B cell (primary cell): ENCODE measurements around the gene LAIR1. TPM values are rescaled to one million over a fixed set of nuclear protein-coding genes. Genes with fewer than 3 reads are reported as not detected.

Experiments
- ATAC-seq: fragments of 200-7000 bp; cut with Tn5 transposase; one replicate; pipeline ENCODE4 v1.10.0; 2021; ENCODE audit warnings: low read depth, mild to moderate bottlenecking, moderate number of reproducible peaks, moderate library complexity
- CTCF ChIA-PET: fragments of 350-600 bp; sonication (Branson Sonifier 250); formaldehyde crosslinking; loops from one replicate; lab custom pipeline; 2021; ENCODE audit warnings: antibody characterized with exemption, inconsistent platforms; lab: Charles Lee
- POLR2A ChIA-PET: fragments of 350-600 bp; sonication (Branson Sonifier 250); formaldehyde crosslinking; loops from one replicate; lab custom pipeline; 2021; ENCODE audit warnings: antibody characterized with exemption; lab: Charles Lee
- DNase-seq: peaks from one replicate; pipeline ENCODE4 v3.0.0; 2013
- H2AFZ ChIP-seq: 2 replicates; pipeline ENCODE4 v1.6.1; 2012; ENCODE audit warnings: mild to moderate bottlenecking, low read depth, low read length; ENCODE audit not compliant: insufficient read depth, poor library complexity, severe bottlenecking
- H3K27ac ChIP-seq, 2 donors: 1 replicate in 1 of 2; 2 replicates in 1 of 2; pipeline ENCODE4 v1.5.1; 2012 to 2013; ENCODE audit warnings: low read length in 2 of 2, mild to moderate bottlenecking in 2 of 2, moderate library complexity in 1 of 2
- H3K27me3 ChIP-seq, 4 experiments: fragments of 200-600 bp in 1 of 4; sonication (generic) in 1 of 4; replicated peaks in 1 of 4; 1 replicate in 2 of 4; 2 replicates in 2 of 4; pipeline versions ENCODE4 v1.6.1 to v1.7.0; 2013 to 2016; ENCODE audit warnings: low read length in 3 of 4, mild to moderate bottlenecking in 2 of 4, mixed read lengths in 1 of 4, moderate library complexity in 1 of 4; ENCODE audit not compliant: insufficient read depth in 4 of 4, control insufficient read depth in 3 of 4; ENCODE audit errors: control extremely low read depth in 1 of 4
- H3K36me3 ChIP-seq, 2 experiments: replicated peaks in 1 of 2; 1 replicate in 1 of 2; 2 replicates in 1 of 2; pipeline versions ENCODE4 v1.6.1 to v1.7.1; 2013; ENCODE audit warnings: low read length in 1 of 2; ENCODE audit not compliant: insufficient read depth in 2 of 2, control insufficient read depth in 1 of 2; ENCODE audit errors: control extremely low read depth in 1 of 2, extremely low read depth in 1 of 2
- H3K4me1 ChIP-seq, 2 donors: fragments of 200-600 bp in 1 of 2; sonication (generic) in 1 of 2; 1 replicate in 1 of 2; 2 replicates in 1 of 2; pipeline versions ENCODE4 v1.5.1 to v1.6.1; 2013 to 2017; ENCODE audit warnings: low read length in 2 of 2; ENCODE audit not compliant: control insufficient read depth in 2 of 2, insufficient read depth in 2 of 2
- H3K4me2 ChIP-seq: replicated peaks from 2 replicates; pipeline ENCODE3; 2012; ENCODE audit warnings: mild to moderate bottlenecking, low read depth, low read length; ENCODE audit not compliant: poor library complexity, severe bottlenecking
- H3K4me3 ChIP-seq, 5 experiments: fragments of 200-600 bp in 1 of 5; sonication (generic) in 1 of 5; 1 replicate in 3 of 5; 2 replicates in 2 of 5; pipeline versions ENCODE4 v1.5.1 to v1.7.0; 2011 to 2016; ENCODE audit warnings: low read length in 4 of 5, mild to moderate bottlenecking in 4 of 5, low read depth in 2 of 5, control low read depth in 1 of 5, moderate library complexity in 1 of 5; ENCODE audit not compliant: insufficient read depth in 1 of 5; ENCODE audit errors: control extremely low read depth in 1 of 5, extremely low read depth in 1 of 5
- H3K79me2 ChIP-seq: fragments of 200-600 bp; sonication (generic); one replicate; pipeline ENCODE4 v1.6.0; 2016; ENCODE audit warnings: low read length; ENCODE audit not compliant: control insufficient read depth, insufficient read depth
- H3K9ac ChIP-seq: fragments of 200-600 bp; sonication (generic); 2 replicates; pipeline ENCODE4 v1.6.1; 2017; ENCODE audit warnings: mild to moderate bottlenecking, low read length, moderate library complexity
- H3K9me3 ChIP-seq, 3 donors: one replicate each; pipeline versions ENCODE4 v1.6.1 to v1.7.1; 2013; ENCODE audit warnings: low read length in 2 of 3; ENCODE audit not compliant: control insufficient read depth in 2 of 3, insufficient read depth in 1 of 3; ENCODE audit errors: control extremely low read depth in 1 of 3
- H4K20me1 ChIP-seq: 2 replicates; pipeline ENCODE4 v1.6.0; 2012; ENCODE audit warnings: mild to moderate bottlenecking, low read length; ENCODE audit not compliant: insufficient read depth, control insufficient read depth, poor library complexity, severe bottlenecking
- H3K27ac Mint-ChIP-seq: one replicate; pipeline ENCODE4 v1.8.0; 2021; ENCODE audit warnings: mixed read lengths
- H3K27me3 Mint-ChIP-seq: one replicate; pipeline ENCODE4 v1.8.0; 2021; ENCODE audit warnings: mixed read lengths
- H3K4me1 Mint-ChIP-seq: one replicate; pipeline ENCODE4 v1.8.0; 2021; ENCODE audit warnings: mixed read lengths
- H3K4me3 Mint-ChIP-seq: one replicate; pipeline ENCODE4 v1.8.0; 2021; ENCODE audit warnings: mixed read lengths
- H3K9me3 Mint-ChIP-seq: one replicate; pipeline ENCODE4 v1.8.0; 2022; ENCODE audit warnings: mixed read lengths; ENCODE audit not compliant: insufficient read depth
- CTCF ChIP-seq: fragments of 200-600 bp; IDR thresholded peaks from one replicate; pipeline ENCODE4 v1.8.0; 2022; ENCODE audit warnings: antibody characterized with exemption, mild to moderate bottlenecking
- EZH2 ChIP-seq: IDR thresholded peaks from 2 replicates; pipeline ENCODE4 v1.6.1; 2012; ENCODE audit warnings: borderline replicate concordance, low read depth, mild to moderate bottlenecking, moderate library complexity, low read length; ENCODE audit not compliant: insufficient read depth, poor library complexity, severe bottlenecking
- WGBS: methylation state at CpG from one replicate; pipeline ENCODE4 v1.1.5; 2013; ENCODE audit warnings: missing lambda C conversion rate; ENCODE audit not compliant: insufficient coverage; 5-methylcytosine and 5-hydroxymethylcytosine counted together
- intact Hi-C: fragments of 100-400 bp; cut with micrococcal nuclease; formaldehyde crosslinking; loops from one replicate; pipeline ENCODE4 v1.10.0; 2022
- polyA plus RNA-seq: library from polyadenylated mRNA; depleted of rRNA; stranded (reverse); fragments of >200 nt; gene quantifications from 2 replicates; pipeline ENCODE4 v1.2.3, GENCODE V29; 2012
- total RNA-seq, 2 donors: library from RNA; stranded (reverse); fragments of 120-200 nt in 1 of 2; gene quantifications; 1 replicate in 1 of 2; 2 replicates in 1 of 2; pipeline versions ENCODE4 v1.2.3 to v1.2.4, GENCODE V29; 2013 to 2022

The LAIR1 gene
- total and polyA plus RNA-seq, 2 donors (not counting 1 experiment from before 2014, with no cell fraction given) = 41.5 to 173 TPM

- DNase-seq = no peak
- WGBS = 78% methylated on average over 4 of the region's 7 CpGs
- CTCF ChIA-PET = interaction anchor here (1.3 kb wide), 1 partner anchor 57 kb away, joined by 4 read pairs; no protein-coding TSS in a partner anchor
Observed at GRCh38 chr19:54331626-54332025, 33.1 kb downstream of the LAIR1 start.

More at GRCh38 chr19:54331626-54332025, 33.1 kb downstream of the LAIR1 start:
- Mint-ChIP-seq H3K4me3 (no peak overlapping the region), H3K9me3 (peaks cover 2% of the 10 kb centered on the region), H3K4me1 (peaks cover 47% of the 10 kb centered on the region), H3K27ac (no peak overlapping the region), H3K27me3 (no peaks in the 10 kb centered on the region)
- no peaks in the 10 kb centered on the region for H4K20me1 ChIP-seq
- H3K4me3 ChIP-seq = no peak overlapping the region
- POLR2A ChIA-PET = no interaction called here
- H3K9ac ChIP-seq = no peak overlapping the region
- H3K79me2 ChIP-seq = peaks cover 4% of the 10 kb centered on the region
- TF ChIP-seq EZH2 (no peak), CTCF (no peak)
- H3K36me3 ChIP-seq = no peaks in the 10 kb centered on the region
- intact Hi-C loops = no loop called here
- H3K4me2 ChIP-seq = no peak overlapping the region
- H2AFZ ChIP-seq = no peak overlapping the region
- H3K4me1 ChIP-seq = peaks cover 35 to 46% of the 10 kb centered on the region in 2 donors
- peaks cover 0 to 8% (median 0%) of the 10 kb centered on the region in 3 donors for H3K9me3 ChIP-seq
- no peak overlapping the region for H3K27ac ChIP-seq
- ATAC-seq = no peak
- no peaks in the 10 kb centered on the region for H3K27me3 ChIP-seq
